H9 (cell line): ENCODE measurements around the gene FNDC3B. TPM values are rescaled to one million over a fixed set of nuclear protein-coding genes. Genes with fewer than 3 reads are reported as not detected.

Source experiments
- DNase-seq: peaks from one replicate; pipeline ENCODE4 v3.0.0-alpha.2; 2017
- H2AFZ ChIP-seq: one replicate; pipeline ENCODE4 v1.6.1; 2013; ENCODE audit warnings: mild to moderate bottlenecking, low read length, control low read depth, moderate library complexity
- H2AK5ac ChIP-seq: 2 replicates; pipeline ENCODE4 v1.6.1; 2013; ENCODE audit warnings: low read length, control low read depth, mixed read lengths; ENCODE audit not compliant: insufficient read length
- H2BK120ac ChIP-seq: one replicate; pipeline ENCODE4 v1.6.1; 2013; ENCODE audit warnings: low read depth, mild to moderate bottlenecking, low read length, control low read depth, inconsistent platforms; ENCODE audit not compliant: poor library complexity, severe bottlenecking
- H2BK12ac ChIP-seq: 2 replicates; pipeline ENCODE4 v1.6.1; 2013; ENCODE audit warnings: low read length, control low read depth, mixed read lengths, low read depth; ENCODE audit not compliant: insufficient read length
- H2BK15ac ChIP-seq: 2 replicates; pipeline ENCODE4 v1.6.1; 2013; ENCODE audit warnings: low read depth, low read length, control low read depth
- H2BK20ac ChIP-seq: one replicate; pipeline ENCODE4 v1.6.1; 2013; ENCODE audit warnings: low read depth, mild to moderate bottlenecking, low read length, control low read depth, inconsistent platforms; ENCODE audit not compliant: poor library complexity, severe bottlenecking
- H2BK5ac ChIP-seq: 2 replicates; pipeline ENCODE4 v1.6.1; 2013; ENCODE audit warnings: low read length, control low read depth, mixed read lengths; ENCODE audit not compliant: insufficient read length
- H3K14ac ChIP-seq: 2 replicates; pipeline ENCODE4 v1.6.1; 2013; ENCODE audit warnings: low read length, control low read depth; ENCODE audit not compliant: insufficient read depth
- H3K18ac ChIP-seq: 2 replicates; pipeline ENCODE4 v1.6.1; 2013; ENCODE audit warnings: low read depth, mild to moderate bottlenecking, mixed read lengths, low read length, control low read depth; ENCODE audit not compliant: insufficient read length
- H3K23ac ChIP-seq: 2 replicates; pipeline ENCODE4 v1.6.1; 2013; ENCODE audit warnings: low read length, control low read depth, mixed read lengths, low read depth; ENCODE audit not compliant: insufficient read length
- H3K23me2 ChIP-seq: 2 replicates; pipeline ENCODE4 v1.6.1; 2013; ENCODE audit warnings: low read depth, mild to moderate bottlenecking, mixed read lengths, low read length, control low read depth; ENCODE audit not compliant: insufficient read length, poor library complexity, severe bottlenecking
- H3K27ac ChIP-seq: 2 replicates; pipeline ENCODE4 v1.5.1; 2013; ENCODE audit warnings: low read length, control low read depth, mixed read lengths, low read depth; ENCODE audit not compliant: insufficient read length
- H3K27me3 ChIP-seq: 2 replicates; pipeline ENCODE4 v1.6.1; 2013; ENCODE audit warnings: low read length, control low read depth, inconsistent platforms; ENCODE audit not compliant: insufficient read depth
- H3K4ac ChIP-seq: 2 replicates; pipeline ENCODE4 v1.6.1; 2013; ENCODE audit warnings: low read depth, mild to moderate bottlenecking, control low read depth, inconsistent platforms, low read length, moderate library complexity
- H3K4me1 ChIP-seq: 2 replicates; pipeline ENCODE4 v1.6.1; 2013; ENCODE audit warnings: low read length, control low read depth, inconsistent platforms; ENCODE audit not compliant: insufficient read depth
- H3K4me2 ChIP-seq: 2 replicates; pipeline ENCODE4 v1.6.1; 2013; ENCODE audit warnings: low read length, control low read depth, mixed read lengths; ENCODE audit not compliant: insufficient read length, insufficient read depth
- H3K56ac ChIP-seq: 2 replicates; pipeline ENCODE4 v1.6.1; 2013; ENCODE audit warnings: low read depth, mild to moderate bottlenecking, mixed read lengths, low read length, control low read depth; ENCODE audit not compliant: insufficient read length
- H3K79me1 ChIP-seq: 2 replicates; pipeline ENCODE4 v1.6.1; 2013; ENCODE audit warnings: low read depth, mild to moderate bottlenecking, moderate library complexity, low read length, control low read depth, inconsistent platforms; ENCODE audit not compliant: insufficient read depth, poor library complexity, severe bottlenecking
- H3K79me2 ChIP-seq: 2 replicates; pipeline ENCODE4 v1.6.1; 2013; ENCODE audit warnings: low read length, control low read depth, inconsistent platforms; ENCODE audit not compliant: insufficient read depth
- H3K9ac ChIP-seq: 2 replicates; pipeline ENCODE4 v1.6.1; 2013; ENCODE audit warnings: low read length, control low read depth, mixed read lengths; ENCODE audit not compliant: insufficient read length; ENCODE audit errors: extremely low read depth
- H3K9me3 ChIP-seq: one replicate; pipeline ENCODE4 v1.6.1; 2013; ENCODE audit warnings: low read depth, low read length, inconsistent platforms; ENCODE audit not compliant: control insufficient read depth
- H3T11ph ChIP-seq: one replicate; pipeline ENCODE4 v1.6.1; 2013; ENCODE audit warnings: mild to moderate bottlenecking, low read length, control low read depth, inconsistent platforms
- H4K20me1 ChIP-seq: one replicate; pipeline ENCODE4 v1.6.1; 2013; ENCODE audit not compliant: control insufficient read depth, insufficient read length, insufficient read depth
- H4K5ac ChIP-seq: 2 replicates; pipeline ENCODE4 v1.6.1; 2013; ENCODE audit warnings: low read depth, mild to moderate bottlenecking, mixed read lengths, low read length, control low read depth; ENCODE audit not compliant: insufficient read length
- H4K8ac ChIP-seq: replicated peaks from 2 replicates; pipeline ENCODE4 v1.6.1; 2013; ENCODE audit warnings: low read length, control low read depth, mixed read lengths, low read depth; ENCODE audit not compliant: insufficient read length
- H4K91ac ChIP-seq: 2 replicates; pipeline ENCODE4 v1.6.1; 2013; ENCODE audit warnings: low read depth, mild to moderate bottlenecking, moderate library complexity, mixed read lengths, low read length, control low read depth; ENCODE audit not compliant: insufficient read length
- H3K27ac Mint-ChIP-seq, 3 experiments: 2 replicates in 2 of 3; 3 replicates in 1 of 3; pipeline ENCODE4 v1.8.0; 2020 to 2021; ENCODE audit warnings: mixed read lengths in 3 of 3, mild to moderate bottlenecking in 1 of 3, moderate library complexity in 1 of 3
- H3K27me3 Mint-ChIP-seq: 2 replicates; pipeline ENCODE4 v1.8.0; 2021; ENCODE audit warnings: low read depth, mild to moderate bottlenecking, moderate library complexity, mixed read lengths
- H3K36me3 Mint-ChIP-seq, 3 experiments: 2 replicates in 2 of 3; 3 replicates in 1 of 3; pipeline ENCODE4 v1.8.0; 2020 to 2021; ENCODE audit warnings: low read depth in 3 of 3, mixed read lengths in 3 of 3; ENCODE audit not compliant: insufficient read depth in 1 of 3
- H3K4me1 Mint-ChIP-seq, 2 experiments: 2 replicates each; pipeline ENCODE4 v1.8.0; 2020; ENCODE audit warnings: mixed read lengths in 2 of 2
- H3K4me3 Mint-ChIP-seq, 2 experiments: 2 replicates in 1 of 2; 3 replicates in 1 of 2; pipeline ENCODE4 v1.8.0; 2020 to 2021; ENCODE audit warnings: mild to moderate bottlenecking in 2 of 2, mixed read lengths in 2 of 2, moderate library complexity in 1 of 2
- H3K9me3 Mint-ChIP-seq, 2 experiments: 2 replicates in 1 of 2; 3 replicates in 1 of 2; pipeline ENCODE4 v1.8.0; 2020; ENCODE audit warnings: mild to moderate bottlenecking in 2 of 2, mixed read lengths in 2 of 2, moderate library complexity in 1 of 2
- WGBS: extraction: QIAGEN DNeasy Blood & Tissue Kit; methylation state at CpG from one replicate; pipeline ENCODE4 v1.1.7; 2013; ENCODE audit warnings: missing lambda C conversion rate, low lambda C conversion rate, mixed read lengths; ENCODE audit not compliant: insufficient read length; ENCODE audit errors: extremely low coverage; 5-methylcytosine and 5-hydroxymethylcytosine counted together
- total RNA-seq: library from RNA; stranded (reverse); gene quantifications from 2 replicates; pipeline ENCODE4 v1.2.1, GENCODE V29; 2021
- TF ChIP-seq, protein P1 (sequence below): fragments of 200-600 bp; sonication (generic); conservative IDR thresholded peaks from 3 replicates; pipeline ENCODE4 v1.8.0; 2021; ENCODE audit warnings: antibody characterized with exemption, mild to moderate bottlenecking

FNDC3B gene
- total RNA-seq, 1 experiment from 2014 or later = 43.8 TPM

DNA sequence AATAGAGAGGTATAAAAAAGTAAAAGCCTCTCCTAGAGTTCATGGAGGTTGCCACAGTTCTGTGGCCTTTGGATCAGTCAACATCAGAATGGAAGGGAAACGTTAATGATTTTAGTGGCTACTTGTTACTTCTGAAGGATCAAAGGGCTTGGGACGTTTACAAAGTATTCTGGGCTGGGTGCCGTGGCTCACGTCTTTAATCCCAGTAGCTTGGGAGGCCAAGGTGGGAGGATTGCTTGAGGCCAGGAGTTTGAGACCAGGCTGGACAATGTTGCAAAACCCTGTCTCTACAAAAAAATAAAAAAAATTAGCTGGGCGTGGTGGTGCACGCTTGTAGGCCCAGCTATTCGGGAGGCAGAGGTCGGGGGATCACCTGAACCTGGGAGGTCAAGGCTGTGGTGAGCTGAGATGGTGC lies 44.6 kb downstream of the FNDC3B start:
- no CpG with 5 or more reads among the region's 8 CpGs for WGBS
- TF ChIP-seq, protein P1, sequence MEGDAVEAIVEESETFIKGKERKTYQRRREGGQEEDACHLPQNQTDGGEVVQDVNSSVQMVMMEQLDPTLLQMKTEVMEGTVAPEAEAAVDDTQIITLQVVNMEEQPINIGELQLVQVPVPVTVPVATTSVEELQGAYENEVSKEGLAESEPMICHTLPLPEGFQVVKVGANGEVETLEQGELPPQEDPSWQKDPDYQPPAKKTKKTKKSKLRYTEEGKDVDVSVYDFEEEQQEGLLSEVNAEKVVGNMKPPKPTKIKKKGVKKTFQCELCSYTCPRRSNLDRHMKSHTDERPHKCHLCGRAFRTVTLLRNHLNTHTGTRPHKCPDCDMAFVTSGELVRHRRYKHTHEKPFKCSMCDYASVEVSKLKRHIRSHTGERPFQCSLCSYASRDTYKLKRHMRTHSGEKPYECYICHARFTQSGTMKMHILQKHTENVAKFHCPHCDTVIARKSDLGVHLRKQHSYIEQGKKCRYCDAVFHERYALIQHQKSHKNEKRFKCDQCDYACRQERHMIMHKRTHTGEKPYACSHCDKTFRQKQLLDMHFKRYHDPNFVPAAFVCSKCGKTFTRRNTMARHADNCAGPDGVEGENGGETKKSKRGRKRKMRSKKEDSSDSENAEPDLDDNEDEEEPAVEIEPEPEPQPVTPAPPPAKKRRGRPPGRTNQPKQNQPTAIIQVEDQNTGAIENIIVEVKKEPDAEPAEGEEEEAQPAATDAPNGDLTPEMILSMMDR = no peak
- peaks cover 13 to 25% (median 24%) of the 10 kb centered on the region in 3 experiments; a peak in 6 of 7 replicates for H3K36me3 Mint-ChIP-seq
- no peak overlapping the region for H2BK120ac ChIP-seq
- no peak overlapping the region for H3K9ac ChIP-seq
- H3T11ph ChIP-seq = no peak overlapping the region
- no peak for DNase-seq
- no peaks in the 10 kb centered on the region for H3K23me2 ChIP-seq
- peak overlapping the region in 1 of 3 experiments; percentile 62; a peak in 1 of 7 replicates for H3K27ac Mint-ChIP-seq
- H3K56ac ChIP-seq = no peak overlapping the region
- no peaks in the 10 kb centered on the region for H3K27me3 Mint-ChIP-seq
- no peak overlapping the region for H3K14ac ChIP-seq
- no peak overlapping the region for H3K4me3 Mint-ChIP-seq
- H4K8ac ChIP-seq = no peak overlapping the region
- no peak overlapping the region for H2BK15ac ChIP-seq
- no peak overlapping the region for H2AFZ ChIP-seq
- H2BK12ac ChIP-seq = no peak overlapping the region
- H4K91ac ChIP-seq = no peak overlapping the region
- H3K27ac ChIP-seq = no peak overlapping the region
- H2BK5ac ChIP-seq = no peak overlapping the region
- no peaks in the 10 kb centered on the region for H4K20me1 ChIP-seq
- H4K5ac ChIP-seq = no peak overlapping the region
- no peaks in the 10 kb centered on the region for H3K9me3 Mint-ChIP-seq
- peaks cover 24 to 28% of the 10 kb centered on the region in 2 experiments for H3K4me1 Mint-ChIP-seq
- no peak overlapping the region for H3K4me2 ChIP-seq
- no peak overlapping the region for H2AK5ac ChIP-seq
- H3K4me1 ChIP-seq = peaks cover 6% of the 10 kb centered on the region; the same call in 1 of the 2 replicates
- H2BK20ac ChIP-seq = no peak overlapping the region
- no peak overlapping the region for H3K4ac ChIP-seq
- H3K9me3 ChIP-seq = no peaks in the 10 kb centered on the region
- H3K79me1 ChIP-seq = no peaks in the 10 kb centered on the region
- peaks cover 11% of the 10 kb centered on the region; the same call in 1 of the 2 replicates for H3K79me2 ChIP-seq
- no peak overlapping the region for H3K23ac ChIP-seq
- no peak overlapping the region for H3K18ac ChIP-seq
- no peaks in the 10 kb centered on the region for H3K27me3 ChIP-seq
